Mucosa of gallbladder (tissue), 1 donor: ENCODE results near the gene CGB5. TPM values are rescaled to one million over a fixed set of nuclear protein-coding genes. Genes with fewer than 3 reads are reported as not detected.

Experiments used
- DNase-seq: peaks from one replicate; pipeline ENCODE4 v3.0.0-alpha.2; 2020; ENCODE audit warnings: low spot score
- total RNA-seq: library from RNA; stranded (reverse); gene quantifications from one replicate; pipeline ENCODE4 v1.2.1, GENCODE V29; 2021
- donor health status: DM: no; HTN: no; CAD: no.

The CGB5 gene
- total RNA-seq, 1 donor from 2014 or later = not detected

DNA sequence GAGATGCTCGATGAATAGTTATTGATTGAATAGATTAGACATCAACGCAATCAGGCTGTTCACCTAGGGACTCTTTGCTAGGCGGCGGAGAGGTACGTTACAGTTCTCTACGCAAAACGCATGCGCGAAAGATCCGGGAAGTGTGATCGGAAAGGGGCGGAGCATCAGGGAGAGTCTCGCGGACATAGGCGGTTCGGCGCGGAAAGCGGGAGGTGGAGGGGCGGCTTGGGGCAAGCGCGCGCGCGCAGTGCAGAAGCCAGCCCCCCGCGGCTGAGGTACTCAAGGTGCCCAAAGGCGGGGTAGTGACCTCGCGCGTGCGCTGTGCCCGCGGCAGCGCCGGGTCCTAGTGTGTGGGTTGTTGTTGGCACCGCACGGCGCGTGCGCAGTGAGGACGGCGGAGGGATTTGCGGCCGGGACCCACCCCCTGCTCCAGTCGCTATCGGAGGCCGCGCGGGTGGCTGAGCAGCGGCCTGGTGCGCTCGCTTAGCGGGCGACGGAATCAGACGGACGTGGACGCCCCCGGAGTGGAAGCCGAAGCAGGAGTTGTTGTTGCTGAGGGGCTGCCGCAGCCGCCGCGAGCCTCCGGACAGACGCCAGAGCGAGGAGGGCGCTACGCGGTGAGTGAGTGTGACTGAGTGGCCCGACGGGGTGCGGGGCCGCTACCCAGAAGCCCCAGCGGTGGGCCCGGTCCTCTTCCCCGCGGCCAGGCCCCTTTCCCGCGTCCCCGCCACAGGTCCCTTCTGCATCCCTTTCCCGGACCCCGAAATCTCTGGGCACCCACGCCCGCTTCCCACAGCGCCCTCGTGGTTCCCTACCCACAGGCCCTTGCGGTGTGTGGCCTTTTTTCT, 41.6 kb downstream of the CGB5 start, which contains the start of gene SNRNP70:
Gene SNRNP70, plus strand, starts transcription at position 432 of the 848 bp plus-strand sequence. CDS start 964 bp downstream, outside the sequence.
- peak; percentile 100 for DNase-seq

- no peak for DNase-seq
Measured at GRCh38 chr19:49085868-49086232, 42.2 kb downstream of the CGB5 start.

DNA sequence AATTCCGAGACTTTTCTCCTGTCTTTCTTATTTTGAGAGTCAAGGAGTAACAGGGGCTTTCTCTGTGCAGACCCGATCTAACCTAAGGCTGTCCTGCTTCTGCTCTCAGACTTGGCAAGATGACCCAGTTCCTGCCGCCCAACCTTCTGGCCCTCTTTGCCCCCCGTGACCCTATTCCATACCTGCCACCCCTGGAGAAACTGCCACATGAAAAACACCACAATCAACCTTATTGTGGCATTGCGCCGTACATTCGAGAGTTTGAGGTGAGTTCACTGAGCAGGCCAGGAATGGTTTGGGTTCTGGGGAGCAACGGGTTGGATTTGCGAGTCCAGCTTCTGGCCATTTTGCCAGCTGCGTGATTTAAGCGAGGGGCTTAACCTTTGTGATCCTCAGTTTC, 42.6 kb downstream of the CGB5 start:
- DNase-seq = no peak

GRCh38 chr19:49091391-49092038, 47.9 kb downstream of the CGB5 start:
- no peak for DNase-seq

GRCh38 chr19:49092686-49093085, 49.0 kb downstream of the CGB5 start:
- DNase-seq = no peak

Other genes with a start within 250 kb of the CGB5 start
- gene BCAT2, start 232.8 kb upstream of the CGB5 start, total RNA-seq = 56.3 TPM
- gene HSD17B14, start 207.4 kb upstream of the CGB5 start, total RNA-seq = 10.6 TPM
- 18.9 TPM for gene PLEKHA4, start 175.2 kb upstream of the CGB5 start, total RNA-seq
- gene PPP1R15A, start 171.4 kb upstream of the CGB5 start, total RNA-seq = 42.7 TPM
- 0.75 TPM for gene TULP2, start 145.1 kb upstream of the CGB5 start, total RNA-seq
- gene NUCB1, start 143.5 kb upstream of the CGB5 start, total RNA-seq = 292 TPM
- gene DHDH, start 110.1 kb upstream of the CGB5 start, total RNA-seq = 1.9 TPM
- 110 TPM for gene BAX, start 89.0 kb upstream of the CGB5 start, total RNA-seq
- gene FTL, start 78.5 kb upstream of the CGB5 start, total RNA-seq = 4,398 TPM
- 41.3 TPM for gene GYS1, start 50.5 kb upstream of the CGB5 start, total RNA-seq
- 60.3 TPM for gene RUVBL2, start 50.0 kb upstream of the CGB5 start, total RNA-seq
- not detected for gene LHB, start 26.8 kb upstream of the CGB5 start, total RNA-seq
- not detected for gene CGB3, start 19.5 kb upstream of the CGB5 start, total RNA-seq
- gene CGB2, start 12.0 kb upstream of the CGB5 start, total RNA-seq = not detected
- not detected for gene CGB1, start 7.0 kb upstream of the CGB5 start, total RNA-seq
- not detected for gene CGB8, start 5.3 kb downstream of the CGB5 start, total RNA-seq
- gene CGB7, start 13.9 kb downstream of the CGB5 start, total RNA-seq = 0.14 TPM
- 0.26 TPM for gene NTF4, start 21.0 kb downstream of the CGB5 start, total RNA-seq
- not detected for gene KCNA7, start 28.9 kb downstream of the CGB5 start, total RNA-seq
- gene SNRNP70, start 41.6 kb downstream of the CGB5 start, total RNA-seq = 300 TPM
- gene LIN7B, start 70.5 kb downstream of the CGB5 start, total RNA-seq = 6.8 TPM
- gene C19orf73, start 75.3 kb downstream of the CGB5 start, total RNA-seq = 2.7 TPM
- gene PPFIA3, start 75.7 kb downstream of the CGB5 start, total RNA-seq = 9.7 TPM
- gene HRC, start 111.5 kb downstream of the CGB5 start, total RNA-seq = 2.1 TPM
- 145 TPM for gene TRPM4, start 113.9 kb downstream of the CGB5 start, total RNA-seq